PC-9 (cell line): ENCODE results near the gene SPATA16. TPM values are rescaled to one million over a fixed set of nuclear protein-coding genes. Genes with fewer than 3 reads are reported as not detected.

ENCODE experiments used
- BruUV-seq: library from RNA; stranded (reverse); fragments of 400-500 nt; replicated peaks from 2 replicates; lab custom pipeline; 2021; lab: Mats Ljungman, UMichigan
- CTCF ChIA-PET: fragments of 300-600 bp; sonication (Branson Sonifier 250); formaldehyde crosslinking; loops from one replicate; lab custom pipeline; 2022; ENCODE audit warnings: antibody characterized with exemption; lab: Charles Lee
- POLR2A ChIA-PET: fragments of 300-600 bp; sonication (Branson Sonifier 250); formaldehyde crosslinking; loops from one replicate; lab custom pipeline; 2022; ENCODE audit warnings: antibody characterized with exemption; ENCODE audit not compliant: unreplicated experiment; lab: Charles Lee
- DNase-seq, 2 experiments: peaks; one replicate each; pipeline versions ENCODE4 v3.0.0 to v3.0.0-alpha.2; 2015 to 2022; ENCODE audit warnings: mixed read lengths in 1 of 2
- H2AFZ ChIP-seq: fragments of 200-600 bp; sonication (generic); 2 replicates; pipeline ENCODE4 v1.8.1; 2017; ENCODE audit warnings: antibody characterized with exemption
- H3F3A ChIP-seq: fragments of 200-600 bp; sonication (generic); 2 replicates; pipeline ENCODE4 v1.8.1; 2017; ENCODE audit warnings: antibody characterized with exemption, mild to moderate bottlenecking, low read depth; ENCODE audit not compliant: insufficient read depth
- H3K27ac ChIP-seq: fragments of 200-600 bp; sonication (generic); 2 replicates; pipeline ENCODE4 v1.6.1; 2016; ENCODE audit warnings: mixed run types
- H3K27me3 ChIP-seq: fragments of 200-600 bp; sonication (generic); 2 replicates; pipeline ENCODE4 v1.6.1; 2016; ENCODE audit warnings: low read depth, mixed run types; ENCODE audit not compliant: insufficient read depth
- H3K36me3 ChIP-seq: fragments of 200-600 bp; sonication (generic); 2 replicates; pipeline ENCODE4 v1.6.1; 2016; ENCODE audit warnings: low read depth, mixed run types
- H3K4me1 ChIP-seq: fragments of 200-600 bp; sonication (generic); replicated peaks from 2 replicates; pipeline ENCODE4 v1.6.1; 2016; ENCODE audit warnings: mixed run types; ENCODE audit not compliant: insufficient read depth
- H3K4me2 ChIP-seq: fragments of 200-600 bp; sonication (generic); 2 replicates; pipeline ENCODE4 v1.6.1; 2017; ENCODE audit warnings: mixed run types
- H3K4me3 ChIP-seq: fragments of 200-600 bp; sonication (generic); 2 replicates; pipeline ENCODE4 v1.6.1; 2016; ENCODE audit warnings: mixed run types
- H3K79me2 ChIP-seq: fragments of 200-600 bp; sonication (generic); 2 replicates; pipeline ENCODE4 v1.6.1; 2017; ENCODE audit warnings: low read depth, mixed run types
- H3K9me2 ChIP-seq: fragments of 200-600 bp; sonication (generic); 2 replicates; pipeline ENCODE4 v1.8.1; 2017; ENCODE audit warnings: mild to moderate bottlenecking; ENCODE audit not compliant: insufficient read depth
- H3K9me3 ChIP-seq: fragments of 200-600 bp; sonication (generic); 2 replicates; pipeline ENCODE4 v1.8.1; 2016; ENCODE audit warnings: low read depth; ENCODE audit not compliant: insufficient read depth
- H4K20me1 ChIP-seq: fragments of 200-600 bp; sonication (generic); 2 replicates; pipeline ENCODE4 v1.8.1; 2017; ENCODE audit not compliant: insufficient read depth
- EZH2 ChIP-seq: fragments of 200-600 bp; sonication (generic); IDR thresholded peaks from 2 replicates; pipeline ENCODE4 v1.8.0; 2017; ENCODE audit warnings: antibody characterized with exemption, low read depth
- intact Hi-C: fragments of 100-400 bp; cut with micrococcal nuclease; formaldehyde crosslinking; loops from one replicate; pipeline ENCODE4 v1.10.0; 2022; ENCODE audit not compliant: unreplicated experiment
- total RNA-seq: library from RNA; stranded (reverse); gene quantifications from 2 replicates; pipeline ENCODE4 v1.2.3, GENCODE V29; 2021
- TF ChIP-seq, protein P1 (sequence below): fragments of 200-600 bp; sonication (generic); conservative IDR thresholded peaks from 2 replicates; pipeline ENCODE4 v1.6.1; 2017; ENCODE audit warnings: mixed run types, antibody characterized with exemption, mild to moderate bottlenecking, moderate library complexity

SPATA16 gene
- total RNA-seq, 1 experiment from 2014 or later: not detected

DNA sequence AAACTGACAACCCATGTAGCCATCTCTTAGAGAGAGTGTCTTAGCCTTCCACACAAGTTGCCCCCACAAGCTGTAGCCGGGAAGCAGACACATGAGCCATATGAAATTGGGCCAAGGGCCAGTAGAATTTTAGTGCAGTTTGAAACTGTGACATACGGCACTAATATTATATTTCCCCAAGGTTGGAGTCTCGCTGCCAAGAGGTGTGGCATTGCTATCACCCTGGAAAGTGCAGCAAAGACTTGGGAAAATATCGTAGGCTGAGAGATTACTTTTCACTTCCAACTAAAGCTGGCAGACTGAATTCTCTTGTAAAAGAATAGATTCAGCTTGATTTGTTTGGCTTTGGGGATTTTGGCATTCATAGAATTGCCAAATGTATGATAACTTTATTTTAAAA, 301.4 kb downstream of the SPATA16 start:
- no peak overlapping the region for H2AFZ ChIP-seq
- no peaks in the 10 kb centered on the region for H3K9me3 ChIP-seq
- no peak overlapping the region for H3K27ac ChIP-seq
- H3K4me3 ChIP-seq: no peak overlapping the region
- TF ChIP-seq EZH2: no peak
- TF ChIP-seq, protein P1, sequence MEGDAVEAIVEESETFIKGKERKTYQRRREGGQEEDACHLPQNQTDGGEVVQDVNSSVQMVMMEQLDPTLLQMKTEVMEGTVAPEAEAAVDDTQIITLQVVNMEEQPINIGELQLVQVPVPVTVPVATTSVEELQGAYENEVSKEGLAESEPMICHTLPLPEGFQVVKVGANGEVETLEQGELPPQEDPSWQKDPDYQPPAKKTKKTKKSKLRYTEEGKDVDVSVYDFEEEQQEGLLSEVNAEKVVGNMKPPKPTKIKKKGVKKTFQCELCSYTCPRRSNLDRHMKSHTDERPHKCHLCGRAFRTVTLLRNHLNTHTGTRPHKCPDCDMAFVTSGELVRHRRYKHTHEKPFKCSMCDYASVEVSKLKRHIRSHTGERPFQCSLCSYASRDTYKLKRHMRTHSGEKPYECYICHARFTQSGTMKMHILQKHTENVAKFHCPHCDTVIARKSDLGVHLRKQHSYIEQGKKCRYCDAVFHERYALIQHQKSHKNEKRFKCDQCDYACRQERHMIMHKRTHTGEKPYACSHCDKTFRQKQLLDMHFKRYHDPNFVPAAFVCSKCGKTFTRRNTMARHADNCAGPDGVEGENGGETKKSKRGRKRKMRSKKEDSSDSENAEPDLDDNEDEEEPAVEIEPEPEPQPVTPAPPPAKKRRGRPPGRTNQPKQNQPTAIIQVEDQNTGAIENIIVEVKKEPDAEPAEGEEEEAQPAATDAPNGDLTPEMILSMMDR: no peak
- H3K79me2 ChIP-seq: no peaks in the 10 kb centered on the region
- intact Hi-C loops: loop anchor here (10.0 kb wide), 1 partner anchor 555 kb away; the partner anchor contains the start of gene NLGN1
- H3K4me2 ChIP-seq: no peak overlapping the region
- H3K9me2 ChIP-seq: no peaks in the 10 kb centered on the region
- CTCF ChIA-PET: interaction anchor here (0.5 kb wide), 1 partner anchor 77 kb away, joined by 5 read pairs; no protein-coding TSS in a partner anchor
- no peaks in the 10 kb centered on the region for H3K36me3 ChIP-seq
- no TSS peak for BruUV-seq
- no peak for DNase-seq
- POLR2A ChIA-PET: no interaction called here
- H3K27me3 ChIP-seq: no peaks in the 10 kb centered on the region
- H3F3A ChIP-seq: no peaks in the 10 kb centered on the region
- H3K4me1 ChIP-seq: no peaks in the 10 kb centered on the region
- H4K20me1 ChIP-seq: no peaks in the 10 kb centered on the region
